ENCODE results near the gene TRIM69.

GRCh38 chr15:44692659-44693058 lies 43.7 kb upstream of the TRIM69 start:
- TF ChIP-seq CTCF (IDR thresholded peaks at IDR 0.05) (no peak), POLR2A (IDR thresholded peaks at IDR 0.05) (no peak)
